ENCODE results near the gene CMTM6.

Gene CMTM6

DNA sequence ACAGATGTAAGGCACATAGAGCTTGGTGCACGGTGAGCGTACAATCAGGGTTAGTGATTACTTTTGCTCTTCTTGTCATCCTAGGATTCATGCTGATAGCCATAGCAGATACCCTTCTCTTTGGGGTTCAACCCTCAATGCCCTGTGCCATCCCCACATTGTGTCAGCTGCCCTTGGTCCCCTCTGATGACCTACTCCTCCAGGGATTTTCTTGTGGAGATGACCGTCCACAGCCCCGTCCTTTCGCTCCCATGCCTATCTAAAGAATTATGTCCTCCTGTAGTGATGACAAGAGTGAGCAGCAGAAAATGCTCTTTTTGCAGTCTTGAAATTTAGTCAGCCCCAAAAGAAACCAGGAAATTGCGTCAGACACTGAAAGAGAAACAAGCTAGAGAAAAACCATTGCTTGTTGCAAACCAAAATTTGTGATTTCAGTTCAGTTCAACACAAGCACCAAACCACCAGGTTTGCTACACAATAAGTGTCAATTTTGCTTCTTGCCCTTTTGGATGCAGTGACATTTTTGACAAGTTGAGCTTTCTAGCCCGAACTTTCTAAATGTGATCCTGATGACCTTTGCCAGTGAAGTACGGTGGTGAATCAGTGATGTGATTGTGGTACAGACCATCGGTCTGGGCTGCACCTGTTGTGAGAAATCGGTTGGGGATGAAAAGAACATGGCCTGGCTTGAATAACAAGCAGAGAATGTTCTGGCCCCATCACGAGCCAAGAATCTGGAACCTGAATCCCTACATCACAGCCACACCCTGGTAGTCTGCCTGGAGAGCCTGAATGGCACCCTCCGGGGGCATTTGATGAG lies 69.7 kb downstream of the CMTM6 start:
- Mint-ChIP-seq H3K9me3 (no peaks in the 10 kb centered on the region), H3K27me3 (ENCODE audit: low read depth) (no peaks in the 10 kb centered on the region), H3K4me3 (no peak overlapping the region), H3K27ac (no peak overlapping the region), H3K36me3 (ENCODE audit: low read depth) (no peaks in the 10 kb centered on the region), H3K4me1 (no peaks in the 10 kb centered on the region)
- TF ChIP-seq CTCF (IDR thresholded peaks at IDR 0.05; ENCODE audit: unreplicated experiment in 3 of 3), result no peak

- no peaks in the 10 kb centered on the region for H3K36me3 Mint-ChIP-seq (ENCODE audit: low read depth)
- H3K27ac Mint-ChIP-seq, result no peak overlapping the region
- H3K27me3 Mint-ChIP-seq (ENCODE audit: low read depth), result no peaks in the 10 kb centered on the region
- no peak for TF ChIP-seq CTCF (IDR thresholded peaks at IDR 0.05; ENCODE audit: unreplicated experiment in 3 of 3)
- H3K4me1 Mint-ChIP-seq, result no peaks in the 10 kb centered on the region
- no peaks in the 10 kb centered on the region for H3K9me3 Mint-ChIP-seq
- no peak overlapping the region for H3K4me3 Mint-ChIP-seq
Observed at GRCh38 chr3:32432045-32432710, 70.5 kb downstream of the CMTM6 start.

- Mint-ChIP-seq H3K4me3 (no peak overlapping the region), H3K36me3 (ENCODE audit: low read depth) (no peaks in the 10 kb centered on the region), H3K27me3 (ENCODE audit: low read depth) (no peaks in the 10 kb centered on the region), H3K27ac (no peak overlapping the region), H3K4me1 (no peaks in the 10 kb centered on the region), H3K9me3 (no peaks in the 10 kb centered on the region)
- no peak for TF ChIP-seq CTCF (IDR thresholded peaks at IDR 0.05; ENCODE audit: unreplicated experiment in 3 of 3)
Observed at GRCh38 chr3:32431481-32431880, 71.2 kb downstream of the CMTM6 start.

All from nephron (organoid).